Breast epithelium (tissue), 4 donors: ENCODE measurements around the gene ITPRIPL2. TPM values are rescaled to one million over a fixed set of nuclear protein-coding genes. Genes with fewer than 3 reads are reported as not detected.

Source experiments
- DNase-seq, 2 donors: peaks; one replicate each; pipeline ENCODE4 v3.0.0-alpha.2; 2019; ENCODE audit warnings: low spot score in 2 of 2
- H3K27ac ChIP-seq, 2 donors: fragments of 200-600 bp; sonication (generic) in 1 of 2; one replicate each; pipeline ENCODE4 v1.5.1; 2016 to 2019; ENCODE audit warnings: mild to moderate bottlenecking in 1 of 2
- H3K27me3 ChIP-seq, 2 donors: fragments of 200-600 bp; sonication (generic) in 1 of 2; one replicate each; pipeline versions ENCODE4 v1.5.1 to v1.6.0; 2017 to 2019; ENCODE audit warnings: control low read depth in 1 of 2, mild to moderate bottlenecking in 1 of 2
- H3K36me3 ChIP-seq: fragments of 200-600 bp; one replicate; pipeline ENCODE4 v1.5.1; 2019
- H3K4me1 ChIP-seq, 2 donors: fragments of 200-600 bp; sonication (generic); one replicate each; pipeline ENCODE4 v1.5.1; 2016 to 2019; ENCODE audit warnings: control low read depth in 1 of 2
- H3K4me3 ChIP-seq, 3 donors: fragments of 200-600 bp; sonication (generic); 1 replicate in 2 of 3; 2 replicates in 1 of 3; pipeline ENCODE4 v1.5.1; 2016 to 2019; ENCODE audit warnings: mild to moderate bottlenecking in 3 of 3, moderate library complexity in 2 of 3
- H3K9me3 ChIP-seq, 2 donors: fragments of 200-600 bp; sonication (generic) in 1 of 2; one replicate each; pipeline ENCODE4 v1.5.1; 2016 to 2019; ENCODE audit warnings: control low read depth in 1 of 2
- POLR2A ChIP-seq: fragments of 450-650 bp; IDR thresholded peaks from one replicate; pipeline ENCODE4 v1.6.1; 2016; ENCODE audit warnings: antibody characterized with exemption, mild to moderate bottlenecking, moderate library complexity
- POLR2AphosphoS5 ChIP-seq, 3 donors: sonication (generic); formaldehyde crosslinking; IDR thresholded peaks; one replicate each; pipeline ENCODE4 v1.6.1; 2017; ENCODE audit warnings: antibody characterized with exemption in 3 of 3
- intact Hi-C: fragments of 100-400 bp; cut with DNase I; formaldehyde crosslinking; loops from one replicate; pipeline ENCODE4 v1.15.1; 2023; ENCODE audit warnings: low total_unique reads
- total RNA-seq, 3 donors: library from RNA; depleted of rRNA; stranded (reverse); fragments of >200 nt; gene quantifications; one replicate each; pipeline ENCODE4 v1.1.0, GENCODE V29; 2016
- TF ChIP-seq, protein P1 (sequence below), 3 donors: fragments of 450-650 bp; IDR thresholded peaks; one replicate each; pipeline ENCODE4 v1.5.1; 2016 to 2017; ENCODE audit warnings: antibody characterized with exemption in 3 of 3, mild to moderate bottlenecking in 3 of 3, moderate library complexity in 3 of 3

Gene ITPRIPL2
- total RNA-seq, 3 donors from 2014 or later: 36.1 to 66.6 (median 40.3) TPM

DNA sequence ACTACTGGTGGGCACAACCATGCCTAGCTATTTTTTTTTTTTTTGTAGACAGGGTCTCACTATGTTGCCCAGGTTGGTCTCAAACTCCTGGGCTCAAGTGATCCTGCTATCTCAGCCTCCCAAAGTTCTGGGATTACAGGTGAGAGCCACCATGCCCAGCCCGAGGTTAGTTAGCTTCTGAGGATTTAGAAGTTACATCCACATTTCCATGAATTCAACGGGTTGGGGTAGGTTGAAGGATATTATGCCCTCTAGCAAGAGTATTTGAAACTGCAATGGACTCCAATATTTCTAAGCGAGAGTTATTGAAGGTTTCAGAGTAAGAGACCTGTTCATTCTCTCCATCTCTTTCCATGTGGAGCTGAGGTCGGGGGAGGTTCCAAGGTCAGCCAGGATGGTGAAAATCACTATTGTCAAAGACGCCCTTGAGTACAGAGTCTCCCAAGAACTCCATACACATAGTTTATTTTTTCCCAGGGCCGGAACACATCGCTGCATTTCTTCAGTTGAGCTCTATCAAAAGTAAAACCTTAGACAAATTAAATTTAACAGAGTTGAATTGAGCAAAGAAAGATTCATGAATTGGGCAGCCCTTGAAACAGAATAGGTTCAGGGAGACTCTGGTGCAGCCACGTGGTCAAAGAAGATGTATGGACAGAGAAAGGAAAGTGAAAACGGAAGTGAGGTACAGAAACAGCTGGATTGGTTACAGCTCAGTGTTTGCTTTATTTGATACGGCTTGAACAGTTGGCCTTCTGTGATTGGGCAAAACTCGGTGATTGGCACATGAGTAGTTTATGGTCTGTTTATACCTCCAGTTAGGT is 19.0 kb upstream of the ITPRIPL2 start:
- TF ChIP-seq POLR2AphosphoS5 (IDR thresholded peaks at IDR 0.05): no peak
- TF ChIP-seq, protein P1, sequence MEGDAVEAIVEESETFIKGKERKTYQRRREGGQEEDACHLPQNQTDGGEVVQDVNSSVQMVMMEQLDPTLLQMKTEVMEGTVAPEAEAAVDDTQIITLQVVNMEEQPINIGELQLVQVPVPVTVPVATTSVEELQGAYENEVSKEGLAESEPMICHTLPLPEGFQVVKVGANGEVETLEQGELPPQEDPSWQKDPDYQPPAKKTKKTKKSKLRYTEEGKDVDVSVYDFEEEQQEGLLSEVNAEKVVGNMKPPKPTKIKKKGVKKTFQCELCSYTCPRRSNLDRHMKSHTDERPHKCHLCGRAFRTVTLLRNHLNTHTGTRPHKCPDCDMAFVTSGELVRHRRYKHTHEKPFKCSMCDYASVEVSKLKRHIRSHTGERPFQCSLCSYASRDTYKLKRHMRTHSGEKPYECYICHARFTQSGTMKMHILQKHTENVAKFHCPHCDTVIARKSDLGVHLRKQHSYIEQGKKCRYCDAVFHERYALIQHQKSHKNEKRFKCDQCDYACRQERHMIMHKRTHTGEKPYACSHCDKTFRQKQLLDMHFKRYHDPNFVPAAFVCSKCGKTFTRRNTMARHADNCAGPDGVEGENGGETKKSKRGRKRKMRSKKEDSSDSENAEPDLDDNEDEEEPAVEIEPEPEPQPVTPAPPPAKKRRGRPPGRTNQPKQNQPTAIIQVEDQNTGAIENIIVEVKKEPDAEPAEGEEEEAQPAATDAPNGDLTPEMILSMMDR (IDR thresholded peaks at IDR 0.05): no peak
- no peak for TF ChIP-seq POLR2A
- Histone ChIP-seq H3K4me3 (no peak overlapping the region), H3K27ac (no peak overlapping the region), H3K9me3 (no peaks in the 10 kb centered on the region), H3K4me1 (no peaks in the 10 kb centered on the region), H3K27me3 (no peaks in the 10 kb centered on the region), H3K36me3 (no peaks in the 10 kb centered on the region)
- DNase-seq: no peak
- intact Hi-C loops: no loop called here

DNA sequence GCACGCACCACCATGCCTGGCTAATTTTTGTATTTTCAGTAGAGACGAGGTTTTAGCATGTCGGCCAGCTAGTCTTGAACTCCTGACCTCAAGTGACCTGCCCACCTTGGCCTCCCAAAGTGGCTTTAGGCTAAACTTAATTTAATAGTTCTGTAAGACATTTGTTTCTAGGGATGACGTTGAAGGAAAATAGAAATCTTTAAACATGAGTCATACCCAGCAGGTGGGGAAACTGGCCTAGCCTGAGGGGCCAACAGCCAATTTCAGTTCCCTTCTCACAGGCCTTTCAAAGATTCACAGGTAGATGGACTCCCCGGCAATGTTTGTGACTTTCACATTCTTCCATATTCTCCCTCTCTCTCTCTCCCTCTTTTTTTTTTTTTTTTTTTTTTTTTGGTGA is 18.1 kb upstream of the ITPRIPL2 start:
- intact Hi-C loops: no loop called here
- peak in 1 of 2 donors; percentile 71 for DNase-seq

DNA sequence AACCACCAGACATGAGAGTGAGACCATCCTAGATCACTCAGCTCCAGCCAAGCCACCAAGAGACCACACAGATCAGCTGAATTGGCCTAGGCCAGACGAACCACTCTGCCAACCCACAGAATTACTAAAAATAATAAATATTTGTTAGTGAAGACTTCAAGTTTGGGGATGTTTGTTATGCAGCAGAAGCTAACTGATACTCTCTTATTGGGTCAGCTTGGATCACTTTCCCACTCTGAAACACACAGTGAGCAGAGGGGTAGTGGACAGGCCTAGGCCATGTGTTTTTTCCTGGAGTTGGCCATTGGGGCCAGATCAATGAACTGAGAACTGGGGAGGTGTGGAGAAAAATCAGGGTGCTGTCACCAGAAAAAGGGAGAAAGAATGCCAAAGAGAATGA is 15.6 kb upstream of the ITPRIPL2 start:
- Histone ChIP-seq H3K9me3 (no peaks in the 10 kb centered on the region), H3K27me3 (no peaks in the 10 kb centered on the region), H3K27ac (no peak overlapping the region), H3K36me3 (no peaks in the 10 kb centered on the region), H3K4me3 (no peak overlapping the region), H3K4me1 (no peaks in the 10 kb centered on the region)
- no peak for DNase-seq
- no peak for TF ChIP-seq POLR2A
- TF ChIP-seq, protein P1 (IDR thresholded peaks at IDR 0.05): no peak
- no peak for TF ChIP-seq POLR2AphosphoS5 (IDR thresholded peaks at IDR 0.05)
- intact Hi-C loops: no loop called here

More for the DNA sequence above, 18.1 kb upstream of the ITPRIPL2 start:
- Histone ChIP-seq H3K4me1 (no peaks in the 10 kb centered on the region), H3K36me3 (no peaks in the 10 kb centered on the region), H3K9me3 (no peaks in the 10 kb centered on the region), H3K27me3 (no peaks in the 10 kb centered on the region), H3K27ac (peak overlapping the region in 1 of 2 donors; percentile 60), H3K4me3 (no peak overlapping the region)
- TF ChIP-seq, protein P1 (IDR thresholded peaks at IDR 0.05): no peak

DNA sequence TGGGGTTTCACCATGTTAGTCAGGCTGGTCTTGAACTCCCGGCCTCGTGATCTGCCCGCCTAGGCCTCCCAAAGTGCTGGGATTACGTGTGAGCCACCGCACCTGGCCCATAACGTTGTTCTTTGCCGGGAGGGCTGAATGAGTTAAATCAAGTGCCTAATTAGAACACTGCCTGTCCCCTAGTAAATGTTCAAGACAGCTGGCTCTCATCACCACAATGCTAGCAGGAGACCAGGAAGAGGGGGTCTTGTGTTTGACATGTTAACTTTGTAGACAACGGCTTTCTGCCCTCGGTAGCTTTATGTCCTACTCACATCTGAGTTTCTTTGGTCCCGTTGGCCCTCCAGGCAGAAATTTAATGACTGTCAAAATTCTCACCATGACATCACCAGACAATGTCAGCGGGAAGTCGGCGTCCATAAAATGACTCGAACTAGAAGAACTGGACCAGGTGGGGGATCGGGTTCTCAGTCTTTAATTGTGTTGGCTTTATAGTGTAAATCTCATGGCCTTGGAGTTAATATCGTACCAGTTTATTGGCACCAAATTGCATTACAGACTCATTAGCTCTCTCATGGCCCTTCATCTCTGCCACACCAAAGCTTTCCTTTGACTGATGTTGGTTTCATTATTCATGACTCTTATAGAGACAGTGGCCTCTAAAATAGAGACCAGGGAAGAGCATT is 11.4 kb upstream of the ITPRIPL2 start:
- Histone ChIP-seq H3K4me3 (no peak overlapping the region), H3K36me3 (no peaks in the 10 kb centered on the region), H3K27me3 (no peaks in the 10 kb centered on the region), H3K27ac (no peak overlapping the region), H3K9me3 (no peaks in the 10 kb centered on the region), H3K4me1 (no peaks in the 10 kb centered on the region)
- DNase-seq: no peak
- intact Hi-C loops: no loop called here
- TF ChIP-seq, protein P1 (IDR thresholded peaks at IDR 0.05): no peak
- no peak for TF ChIP-seq POLR2A
- TF ChIP-seq POLR2AphosphoS5 (IDR thresholded peaks at IDR 0.05): no peak

DNA sequence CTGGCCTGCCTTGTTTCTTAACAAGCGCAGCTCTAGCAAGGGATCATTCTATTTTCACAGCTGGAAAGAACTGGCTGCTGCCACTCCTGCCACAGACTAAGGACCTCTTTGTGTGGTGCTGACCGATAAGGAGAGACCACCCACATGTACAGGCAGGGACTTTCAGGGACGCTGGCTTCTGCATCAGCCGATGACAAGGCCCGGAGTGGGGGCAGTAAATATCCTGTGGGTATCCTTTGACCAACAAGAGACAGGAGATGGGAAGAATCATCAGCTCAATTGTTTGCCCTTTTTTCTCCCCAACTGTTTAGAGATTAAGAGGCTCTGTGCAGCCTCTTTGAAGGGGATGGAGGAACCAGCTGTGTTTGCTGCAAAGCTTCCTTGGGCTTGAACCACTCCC is 9.2 kb upstream of the ITPRIPL2 start:
- Histone ChIP-seq H3K4me3 (no peak overlapping the region), H3K27ac (no peak overlapping the region), H3K4me1 (no peaks in the 10 kb centered on the region), H3K27me3 (no peaks in the 10 kb centered on the region), H3K36me3 (no peaks in the 10 kb centered on the region), H3K9me3 (no peaks in the 10 kb centered on the region)
- TF ChIP-seq, protein P1 (IDR thresholded peaks at IDR 0.05): no peak
- intact Hi-C loops: no loop called here
- DNase-seq: no peak
